IPS-18c (cell line): ENCODE results near the gene VWA5B1.
A peak's percentile ranks its signal among the peaks of the same experiment; 100 is the strongest.

Experiments used
- H3K4me3 ChIP-seq: 2 replicates; pipeline ENCODE4 v1.7.0; 2013; ENCODE audit warnings: low read depth, mild to moderate bottlenecking, low read length, moderate library complexity; ENCODE audit not compliant: insufficient read depth
- H3K9me3 ChIP-seq: one replicate; pipeline ENCODE4 v1.6.1; 2013; ENCODE audit warnings: mild to moderate bottlenecking, low read length, moderate library complexity; ENCODE audit not compliant: control insufficient read depth, insufficient read depth

Gene VWA5B1

GRCh38 chr1:20367116-20367585 is 76.5 kb downstream of the VWA5B1 start:
- no peaks in the 10 kb centered on the region for H3K9me3 ChIP-seq
- peak overlapping the region; percentile 55; the same call in 1 of the 2 replicates for H3K4me3 ChIP-seq

GRCh38 chr1:20367626-20368025 is 77.0 kb downstream of the VWA5B1 start:
- Histone ChIP-seq H3K9me3 (no peaks in the 10 kb centered on the region), H3K4me3 (no peak overlapping the region)

- no peak overlapping the region for H3K4me3 ChIP-seq
Measured at GRCh38 chr1:20368866-20369470, 78.3 kb downstream of the VWA5B1 start.

GRCh38 chr1:20370698-20371097 is 80.0 kb downstream of the VWA5B1 start:
- no peaks in the 10 kb centered on the region for H3K9me3 ChIP-seq
- H3K4me3 ChIP-seq: no peak overlapping the region

More at GRCh38 chr1:20368866-20369470, 78.3 kb downstream of the VWA5B1 start:
- H3K9me3 ChIP-seq: no peaks in the 10 kb centered on the region

GRCh38 chr1:20371411-20371810 is 80.7 kb downstream of the VWA5B1 start:
- H3K4me3 ChIP-seq: no peak overlapping the region
- no peaks in the 10 kb centered on the region for H3K9me3 ChIP-seq

GRCh38 chr1:20371883-20372282 is 81.2 kb downstream of the VWA5B1 start:
- Histone ChIP-seq H3K9me3 (peaks cover under 1% of the 10 kb centered on the region), H3K4me3 (no peak overlapping the region)

GRCh38 chr1:20372676-20373075 is 82.0 kb downstream of the VWA5B1 start:
- H3K4me3 ChIP-seq: no peak overlapping the region
- H3K9me3 ChIP-seq: peaks cover 2% of the 10 kb centered on the region

GRCh38 chr1:20373286-20373685 is 82.6 kb downstream of the VWA5B1 start:
- peaks cover 2% of the 10 kb centered on the region for H3K9me3 ChIP-seq
- no peak overlapping the region for H3K4me3 ChIP-seq

- peaks cover 2% of the 10 kb centered on the region for H3K9me3 ChIP-seq
- no peak overlapping the region for H3K4me3 ChIP-seq
Measured at GRCh38 chr1:20373764-20374163, 83.1 kb downstream of the VWA5B1 start.

- Histone ChIP-seq H3K4me3 (no peak overlapping the region), H3K9me3 (peaks cover 2% of the 10 kb centered on the region)
Measured at GRCh38 chr1:20375563-20375962, 84.9 kb downstream of the VWA5B1 start.

GRCh38 chr1:20376171-20376570 is 85.5 kb downstream of the VWA5B1 start:
- H3K4me3 ChIP-seq: no peak overlapping the region
- peaks cover 2% of the 10 kb centered on the region for H3K9me3 ChIP-seq

- Histone ChIP-seq H3K9me3 (peaks cover 2% of the 10 kb centered on the region), H3K4me3 (no peak overlapping the region)
Measured at GRCh38 chr1:20376880-20377494, 86.3 kb downstream of the VWA5B1 start.

- peaks cover 2% of the 10 kb centered on the region for H3K9me3 ChIP-seq
- H3K4me3 ChIP-seq: no peak overlapping the region
Measured at GRCh38 chr1:20377516-20378270, 87.0 kb downstream of the VWA5B1 start.

GRCh38 chr1:20379075-20379474 is 88.4 kb downstream of the VWA5B1 start:
- Histone ChIP-seq H3K9me3 (peaks cover 2% of the 10 kb centered on the region), H3K4me3 (no peak overlapping the region)

GRCh38 chr1:20380175-20380574 is 89.5 kb downstream of the VWA5B1 start:
- H3K9me3 ChIP-seq: peaks cover 2% of the 10 kb centered on the region

GRCh38 chr1:20380616-20381035 is 90.0 kb downstream of the VWA5B1 start:
- peaks cover 2% of the 10 kb centered on the region for H3K9me3 ChIP-seq
- no peak overlapping the region for H3K4me3 ChIP-seq

More at GRCh38 chr1:20380175-20380574, 89.5 kb downstream of the VWA5B1 start:
- H3K4me3 ChIP-seq: no peak overlapping the region

- Histone ChIP-seq H3K4me3 (no peak overlapping the region), H3K9me3 (peaks cover 2% of the 10 kb centered on the region)
Measured at GRCh38 chr1:20381045-20381641, 90.5 kb downstream of the VWA5B1 start.

GRCh38 chr1:20381961-20382360 is 91.3 kb downstream of the VWA5B1 start:
- Histone ChIP-seq H3K4me3 (no peak overlapping the region), H3K9me3 (peaks cover 1% of the 10 kb centered on the region)
